Liver (tissue), 9 donors: ENCODE measurements around the gene HS3ST6. TPM values are rescaled to one million over a fixed set of nuclear protein-coding genes. Genes with fewer than 3 reads are reported as not detected.

Experiments used
- DNase-seq: peaks from one replicate; pipeline ENCODE4 v3.0.0-alpha.2; 2017; ENCODE audit warnings: low spot score
- H3K27ac ChIP-seq, 2 donors: one replicate each; pipeline ENCODE4 v1.7.0; 2013; ENCODE audit warnings: inconsistent platforms in 2 of 2, low read length in 2 of 2, control low read depth in 1 of 2, low read depth in 1 of 2, mild to moderate bottlenecking in 1 of 2
- H3K27me3 ChIP-seq, 4 donors: one replicate each; pipeline versions ENCODE4 v1.6.1 to v1.7.0; 2013; ENCODE audit warnings: low read length in 3 of 4, inconsistent platforms in 1 of 4, mild to moderate bottlenecking in 1 of 4, moderate library complexity in 1 of 4; ENCODE audit not compliant: control insufficient read depth in 4 of 4, insufficient read depth in 4 of 4
- H3K36me3 ChIP-seq, 4 donors: one replicate each; pipeline versions ENCODE4 v1.6.1 to v1.7.0; 2013; ENCODE audit warnings: low read length in 3 of 4, mild to moderate bottlenecking in 3 of 4, low read depth in 1 of 4, moderate library complexity in 1 of 4; ENCODE audit not compliant: control insufficient read depth in 4 of 4, insufficient read depth in 3 of 4
- H3K4me1 ChIP-seq, 4 donors: one replicate each; pipeline versions ENCODE4 v1.6.1 to v1.7.0; 2013; ENCODE audit warnings: low read length in 3 of 4, mild to moderate bottlenecking in 3 of 4, moderate library complexity in 1 of 4; ENCODE audit not compliant: control insufficient read depth in 4 of 4, insufficient read depth in 4 of 4
- H3K4me3 ChIP-seq, 3 donors: one replicate each; pipeline versions ENCODE4 v1.6.1 to v1.7.0; 2013; ENCODE audit warnings: low read length in 3 of 3, control low read depth in 1 of 3, low read depth in 1 of 3, mild to moderate bottlenecking in 1 of 3
- H3K9ac ChIP-seq, 2 donors: one replicate each; pipeline ENCODE4 v1.7.0; 2013; ENCODE audit warnings: low read length in 2 of 2, mild to moderate bottlenecking in 2 of 2, moderate library complexity in 2 of 2, control low read depth in 1 of 2, low read depth in 1 of 2
- H3K9me3 ChIP-seq, 4 donors: one replicate each; pipeline versions ENCODE4 v1.6.1 to v1.7.0; 2013; ENCODE audit warnings: low read length in 3 of 4; ENCODE audit not compliant: control insufficient read depth in 4 of 4
- CTCF ChIP-seq: fragments of 150-350 bp; IDR thresholded peaks from 2 replicates; pipeline ENCODE4 v1.5.1; 2017; ENCODE audit warnings: improper control_type of control experiment, low read depth, low read length; ENCODE audit not compliant: missing input control
- EGR1 ChIP-seq, 2 donors: IDR thresholded peaks; 2 replicates each; pipeline ENCODE4 v1.6.1; 2016 to 2018; ENCODE audit warnings: antibody characterized with exemption in 2 of 2, low read depth in 2 of 2
- FOXA1 ChIP-seq: IDR thresholded peaks from 2 replicates; pipeline ENCODE4 v1.6.1; 2016; ENCODE audit warnings: antibody characterized with exemption
- FOXA2 ChIP-seq: IDR thresholded peaks from 2 replicates; pipeline ENCODE4 v1.6.1; 2016; ENCODE audit warnings: antibody characterized with exemption
- GABPA ChIP-seq, 2 donors: IDR thresholded peaks in 1 of 2; conservative IDR thresholded peaks in 1 of 2; 2 replicates each; pipeline ENCODE4 v1.6.1; 2016; ENCODE audit warnings: antibody characterized with exemption in 2 of 2, mild to moderate bottlenecking in 1 of 2, moderate library complexity in 1 of 2
- HNF4A ChIP-seq, 2 donors: conservative IDR thresholded peaks; 2 replicates each; pipeline ENCODE4 v1.6.1; 2016; ENCODE audit warnings: antibody characterized with exemption in 2 of 2, mild to moderate bottlenecking in 2 of 2
- HNF4G ChIP-seq: IDR thresholded peaks from 2 replicates; pipeline ENCODE4 v1.6.1; 2016; ENCODE audit warnings: antibody characterized with exemption
- JUND ChIP-seq, 2 donors: IDR thresholded peaks; 2 replicates each; pipeline ENCODE4 v1.6.1; 2016; ENCODE audit warnings: antibody characterized with exemption in 2 of 2
- MAX ChIP-seq: IDR thresholded peaks from 2 replicates; pipeline ENCODE4 v1.6.1; 2016; ENCODE audit warnings: antibody characterized with exemption
- NR2F2 ChIP-seq: IDR thresholded peaks from 2 replicates; pipeline ENCODE4 v1.6.1; 2016; ENCODE audit warnings: antibody characterized with exemption
- RAD21 ChIP-seq, 2 donors: IDR thresholded peaks; 2 replicates each; pipeline ENCODE4 v1.6.1; 2016; ENCODE audit warnings: antibody characterized with exemption in 2 of 2, mild to moderate bottlenecking in 2 of 2
- RXRA ChIP-seq, 2 donors: IDR thresholded peaks; 2 replicates each; pipeline ENCODE4 v1.6.1; 2017 to 2018; ENCODE audit warnings: antibody characterized with exemption in 2 of 2, mild to moderate bottlenecking in 1 of 2
- SP1 ChIP-seq: IDR thresholded peaks from 2 replicates; pipeline ENCODE4 v1.6.1; 2018; ENCODE audit warnings: antibody characterized with exemption, mild to moderate bottlenecking
- TAF1 ChIP-seq: conservative IDR thresholded peaks from 2 replicates; pipeline ENCODE4 v1.6.1; 2016; ENCODE audit warnings: antibody characterized with exemption, mild to moderate bottlenecking
- YY1 ChIP-seq: IDR thresholded peaks from 2 replicates; pipeline ENCODE4 v1.6.1; 2016; ENCODE audit warnings: antibody characterized with exemption, mild to moderate bottlenecking
- WGBS: extraction: QIAGEN DNeasy Blood & Tissue Kit; methylation state at CpG from one replicate; pipeline ENCODE4 v1.1.7; 2013; 5-methylcytosine and 5-hydroxymethylcytosine counted together
- polyA plus RNA-seq, 2 donors: library from polyadenylated mRNA; stranded (reverse) in 1 of 2; unstranded in 1 of 2; fragments of 200-250 nt in 1 of 2; fragments of >200 nt in 1 of 2; fragmentation: Nextera tagmentation in 1 of 2; extraction: Ambion mirVana in 1 of 2; gene quantifications; one replicate each; pipeline versions ENCODE4 v1.2.1 to v1.2.3, GENCODE V29; 2013 to 2015
- total RNA-seq, 2 donors: library from RNA; depleted of rRNA; stranded (reverse); fragments of >200 nt; gene quantifications; one replicate each; pipeline ENCODE4 v1.2.3, GENCODE V29; 2014
- TF ChIP-seq, protein P1 (sequence below): IDR thresholded peaks from 2 replicates; pipeline ENCODE4 v1.6.1; 2016; ENCODE audit warnings: antibody characterized with exemption
- TF ChIP-seq, protein P2 (sequence below): IDR thresholded peaks from 2 replicates; pipeline ENCODE4 v1.6.1; 2016; ENCODE audit warnings: antibody characterized with exemption
- TF ChIP-seq, protein P3 (sequence below): IDR thresholded peaks from 2 replicates; pipeline ENCODE4 v1.6.1; 2016; ENCODE audit warnings: antibody characterized with exemption, mild to moderate bottlenecking
- donor health status: healthy.
- donor health status: healthy.
- donor health status: healthy.
- donor health status: healthy.
- donor health status: healthy.

Gene HS3ST6
- total and polyA plus RNA-seq, 4 donors = not detected

GRCh38 chr16:1946495-1947368, 28.5 kb upstream of the HS3ST6 start:
- H3K4me1 ChIP-seq = peaks cover 0 to 17% (median 9%) of the 10 kb centered on the region in 4 donors
- no peak overlapping the region for H3K27ac ChIP-seq
- TF ChIP-seq RAD21 (IDR thresholded peaks at IDR 0.05) (no peak), HNF4G (no peak), GABPA (IDR thresholded peaks at IDR 0.05 in 1 of 2, conservative IDR thresholded peaks at IDR 0.05 in 1 of 2) (no peak), JUND (IDR thresholded peaks at IDR 0.05) (no peak), NR2F2 (no peak), RXRA (IDR thresholded peaks at IDR 0.05) (no peak), TAF1 (no peak), MAX (no peak), HNF4A (conservative IDR thresholded peaks at IDR 0.05) (no peak), EGR1 (IDR thresholded peaks at IDR 0.05; ENCODE audit: low read depth in 2 of 2) (no peak), SP1 (no peak), FOXA2 (no peak), CTCF (no peak), FOXA1 (no peak), YY1 (no peak)
- TF ChIP-seq, protein P1, sequence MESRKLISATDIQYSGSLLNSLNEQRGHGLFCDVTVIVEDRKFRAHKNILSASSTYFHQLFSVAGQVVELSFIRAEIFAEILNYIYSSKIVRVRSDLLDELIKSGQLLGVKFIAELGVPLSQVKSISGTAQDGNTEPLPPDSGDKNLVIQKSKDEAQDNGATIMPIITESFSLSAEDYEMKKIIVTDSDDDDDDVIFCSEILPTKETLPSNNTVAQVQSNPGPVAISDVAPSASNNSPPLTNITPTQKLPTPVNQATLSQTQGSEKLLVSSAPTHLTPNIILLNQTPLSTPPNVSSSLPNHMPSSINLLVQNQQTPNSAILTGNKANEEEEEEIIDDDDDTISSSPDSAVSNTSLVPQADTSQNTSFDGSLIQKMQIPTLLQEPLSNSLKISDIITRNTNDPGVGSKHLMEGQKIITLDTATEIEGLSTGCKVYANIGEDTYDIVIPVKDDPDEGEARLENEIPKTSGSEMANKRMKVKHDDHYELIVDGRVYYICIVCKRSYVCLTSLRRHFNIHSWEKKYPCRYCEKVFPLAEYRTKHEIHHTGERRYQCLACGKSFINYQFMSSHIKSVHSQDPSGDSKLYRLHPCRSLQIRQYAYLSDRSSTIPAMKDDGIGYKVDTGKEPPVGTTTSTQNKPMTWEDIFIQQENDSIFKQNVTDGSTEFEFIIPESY = no peak
- TF ChIP-seq, protein P2, sequence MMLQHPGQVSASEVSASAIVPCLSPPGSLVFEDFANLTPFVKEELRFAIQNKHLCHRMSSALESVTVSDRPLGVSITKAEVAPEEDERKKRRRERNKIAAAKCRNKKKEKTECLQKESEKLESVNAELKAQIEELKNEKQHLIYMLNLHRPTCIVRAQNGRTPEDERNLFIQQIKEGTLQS = no peak
- TF ChIP-seq, protein P3, sequence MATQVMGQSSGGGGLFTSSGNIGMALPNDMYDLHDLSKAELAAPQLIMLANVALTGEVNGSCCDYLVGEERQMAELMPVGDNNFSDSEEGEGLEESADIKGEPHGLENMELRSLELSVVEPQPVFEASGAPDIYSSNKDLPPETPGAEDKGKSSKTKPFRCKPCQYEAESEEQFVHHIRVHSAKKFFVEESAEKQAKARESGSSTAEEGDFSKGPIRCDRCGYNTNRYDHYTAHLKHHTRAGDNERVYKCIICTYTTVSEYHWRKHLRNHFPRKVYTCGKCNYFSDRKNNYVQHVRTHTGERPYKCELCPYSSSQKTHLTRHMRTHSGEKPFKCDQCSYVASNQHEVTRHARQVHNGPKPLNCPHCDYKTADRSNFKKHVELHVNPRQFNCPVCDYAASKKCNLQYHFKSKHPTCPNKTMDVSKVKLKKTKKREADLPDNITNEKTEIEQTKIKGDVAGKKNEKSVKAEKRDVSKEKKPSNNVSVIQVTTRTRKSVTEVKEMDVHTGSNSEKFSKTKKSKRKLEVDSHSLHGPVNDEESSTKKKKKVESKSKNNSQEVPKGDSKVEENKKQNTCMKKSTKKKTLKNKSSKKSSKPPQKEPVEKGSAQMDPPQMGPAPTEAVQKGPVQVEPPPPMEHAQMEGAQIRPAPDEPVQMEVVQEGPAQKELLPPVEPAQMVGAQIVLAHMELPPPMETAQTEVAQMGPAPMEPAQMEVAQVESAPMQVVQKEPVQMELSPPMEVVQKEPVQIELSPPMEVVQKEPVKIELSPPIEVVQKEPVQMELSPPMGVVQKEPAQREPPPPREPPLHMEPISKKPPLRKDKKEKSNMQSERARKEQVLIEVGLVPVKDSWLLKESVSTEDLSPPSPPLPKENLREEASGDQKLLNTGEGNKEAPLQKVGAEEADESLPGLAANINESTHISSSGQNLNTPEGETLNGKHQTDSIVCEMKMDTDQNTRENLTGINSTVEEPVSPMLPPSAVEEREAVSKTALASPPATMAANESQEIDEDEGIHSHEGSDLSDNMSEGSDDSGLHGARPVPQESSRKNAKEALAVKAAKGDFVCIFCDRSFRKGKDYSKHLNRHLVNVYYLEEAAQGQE = no peak
- no peaks in the 10 kb centered on the region for H3K36me3 ChIP-seq
- no peak overlapping the region for H3K9ac ChIP-seq
- H3K27me3 ChIP-seq = no peaks in the 10 kb centered on the region
- no peaks in the 10 kb centered on the region for H3K9me3 ChIP-seq
- WGBS = 90% methylated on average over 38 of the region's 38 CpGs
- DNase-seq = no peak
- no peak overlapping the region for H3K4me3 ChIP-seq
